ENCODE data around the gene RAD51B.

RAD51B gene

DNA sequence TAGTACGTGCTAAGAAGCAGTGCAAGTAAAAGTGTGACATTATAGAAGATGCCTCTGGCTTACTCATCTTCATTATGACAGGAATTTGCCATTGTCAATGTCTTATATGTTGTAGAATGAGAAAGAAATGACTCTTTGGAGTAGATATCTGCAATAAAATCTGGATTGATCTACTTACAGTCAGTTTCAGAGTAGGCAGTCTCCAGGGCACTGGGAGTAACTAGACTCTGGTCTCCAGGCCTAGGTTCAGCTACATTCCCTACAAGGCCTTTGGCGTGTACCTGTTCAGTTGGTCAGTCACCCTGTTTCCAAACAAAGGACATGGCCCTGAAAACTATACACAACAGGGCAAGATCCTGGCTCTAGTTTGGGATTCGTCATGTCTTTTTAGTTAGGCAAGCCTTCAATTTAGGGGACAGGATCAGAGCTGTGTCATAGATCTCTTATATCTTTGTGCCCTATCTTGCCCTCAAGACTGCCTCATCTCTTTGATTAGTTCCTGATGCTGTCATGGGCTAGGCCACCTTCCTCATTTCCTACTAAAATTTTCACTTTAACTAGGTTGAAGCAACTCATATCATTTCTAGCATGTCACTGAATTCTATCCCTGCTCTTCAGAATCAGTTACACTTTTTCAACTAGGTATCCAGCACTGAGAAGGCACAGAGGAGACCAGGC is 410.0 kb downstream of the RAD51B start:
- DNase-seq (ENCODE audit: low read depth in 3 of 3, low spot score in 1 of 3), result no peak

DNA sequence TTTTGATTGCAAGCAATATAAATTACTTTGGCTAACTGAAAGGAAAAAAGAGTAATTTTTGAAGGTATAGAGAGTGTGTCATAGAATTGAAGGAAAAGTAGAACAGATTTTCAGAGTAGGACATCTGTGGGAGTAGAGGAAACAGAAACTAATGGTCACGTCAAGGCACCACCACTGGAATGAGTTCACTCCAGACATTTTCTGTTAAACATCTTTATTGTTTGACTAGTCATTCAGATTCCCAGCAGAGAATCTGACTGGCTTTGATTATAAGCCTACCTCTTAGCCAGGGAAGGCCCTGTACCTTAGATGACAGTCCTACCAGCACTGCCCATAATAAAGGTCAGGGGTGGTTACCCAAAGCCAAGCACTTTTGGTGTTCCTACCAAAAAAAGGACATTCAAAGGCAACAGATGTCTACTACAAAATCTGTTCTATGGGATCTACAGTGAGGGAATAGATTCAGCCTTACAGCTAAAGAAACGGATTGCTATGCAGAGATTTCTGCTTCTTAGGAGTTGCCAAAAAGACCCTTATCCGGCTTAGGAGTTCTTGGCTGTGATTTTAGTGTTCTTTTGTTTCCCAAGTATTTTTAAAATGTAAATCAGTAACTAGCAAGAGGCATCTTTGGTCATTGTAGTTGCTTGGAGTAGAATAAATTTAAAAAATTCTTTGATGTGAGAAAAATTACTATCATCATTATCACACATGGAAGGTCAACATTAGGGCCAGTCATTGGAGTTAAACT is 410.8 kb downstream of the RAD51B start:
- no peak for DNase-seq (ENCODE audit: low read depth in 3 of 3, low spot score in 1 of 3)

DNA sequence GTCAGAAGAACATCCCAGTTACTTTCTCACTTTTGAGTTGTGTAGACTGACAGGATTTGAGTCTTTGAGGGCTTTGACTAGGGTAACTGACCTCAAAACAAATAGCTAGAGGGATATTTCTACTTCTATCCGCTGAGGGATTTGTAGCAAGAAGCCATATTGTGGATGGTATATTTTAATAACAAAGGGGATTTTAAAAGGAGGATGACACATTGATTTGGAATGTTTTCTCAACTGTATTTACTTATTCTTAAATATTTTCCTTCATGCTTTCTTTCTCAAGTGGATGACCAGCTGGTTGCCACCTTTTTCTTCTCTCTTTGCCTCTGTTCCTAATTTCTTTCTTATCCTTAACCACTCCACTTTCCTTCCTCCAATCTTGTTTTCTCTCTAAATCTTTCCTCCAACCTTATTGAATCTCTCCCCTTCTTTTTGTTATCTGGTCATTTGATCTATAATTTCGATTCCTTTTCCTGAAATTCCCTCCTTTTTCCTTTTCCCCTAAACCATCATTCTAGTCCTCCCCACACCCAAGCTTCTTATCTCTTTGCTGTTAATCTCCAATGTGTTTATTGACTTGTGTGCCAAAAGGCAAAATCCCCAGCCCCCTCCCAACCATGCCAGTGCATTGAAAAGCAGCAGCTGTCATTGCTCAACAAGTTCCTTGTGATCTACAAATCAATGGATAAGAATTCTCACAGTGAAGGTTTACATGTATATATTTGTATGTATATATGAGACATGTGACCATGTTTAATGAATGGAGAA is 411.6 kb downstream of the RAD51B start:
- no peak for DNase-seq (ENCODE audit: low read depth in 3 of 3, low spot score in 1 of 3)

DNA sequence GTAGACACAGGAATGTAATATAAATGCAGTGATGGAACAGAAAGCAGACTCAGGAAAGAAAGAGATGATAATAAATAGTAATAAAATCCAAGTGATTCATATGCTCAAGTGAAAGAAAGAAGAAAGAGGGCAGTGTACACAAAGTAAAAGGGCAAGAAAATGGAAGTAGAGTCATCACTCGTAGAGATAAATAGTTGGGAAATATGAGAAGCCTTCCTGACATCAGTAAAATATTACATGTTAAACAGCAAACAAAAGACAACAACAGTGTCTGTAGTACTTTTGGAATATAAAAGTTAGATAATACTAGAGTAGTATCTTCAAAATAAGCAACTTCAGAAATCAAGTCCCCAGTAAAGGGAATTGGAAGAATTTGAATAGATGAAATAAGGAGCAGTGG is 412.3 kb downstream of the RAD51B start:
- DNase-seq (ENCODE audit: low read depth in 3 of 3, low spot score in 1 of 3), result no peak

DNA sequence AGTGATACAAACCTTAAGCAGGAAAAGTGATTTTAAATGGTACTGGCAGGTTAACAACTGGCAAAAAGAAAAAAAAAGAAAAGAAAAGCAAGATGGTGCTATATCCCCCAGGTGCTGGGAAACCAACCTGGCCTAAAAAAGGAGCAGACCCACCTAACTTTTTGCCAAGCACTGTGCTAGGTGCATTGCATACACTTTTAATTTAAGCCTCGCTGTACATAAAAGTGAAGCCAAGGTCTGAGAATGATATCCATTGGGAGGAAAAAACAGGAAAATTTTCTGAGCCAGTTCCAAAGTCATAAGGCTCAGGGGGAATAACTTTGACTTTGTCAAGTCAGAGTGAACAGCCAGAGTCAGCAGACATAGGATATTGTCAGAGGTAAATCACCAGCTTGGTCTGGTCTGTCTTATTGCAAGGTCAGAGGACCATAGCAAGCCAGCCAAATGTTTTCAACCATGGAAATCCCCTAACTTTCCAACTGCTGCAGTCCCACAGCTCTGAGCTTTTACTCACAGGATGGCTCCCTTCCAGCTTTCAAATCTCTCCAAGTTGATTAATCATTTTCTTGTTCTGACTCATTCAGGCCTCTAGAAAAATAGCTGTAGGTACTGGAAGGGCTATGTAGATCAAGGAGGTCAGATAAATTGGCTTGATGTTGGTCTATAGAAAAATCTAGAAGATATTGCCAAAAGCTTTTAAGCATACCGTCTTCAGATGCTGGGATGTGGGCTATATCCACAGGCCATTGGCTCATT is 412.9 kb downstream of the RAD51B start:
- DNase-seq (ENCODE audit: low read depth in 3 of 3, low spot score in 1 of 3), result no peak

DNA sequence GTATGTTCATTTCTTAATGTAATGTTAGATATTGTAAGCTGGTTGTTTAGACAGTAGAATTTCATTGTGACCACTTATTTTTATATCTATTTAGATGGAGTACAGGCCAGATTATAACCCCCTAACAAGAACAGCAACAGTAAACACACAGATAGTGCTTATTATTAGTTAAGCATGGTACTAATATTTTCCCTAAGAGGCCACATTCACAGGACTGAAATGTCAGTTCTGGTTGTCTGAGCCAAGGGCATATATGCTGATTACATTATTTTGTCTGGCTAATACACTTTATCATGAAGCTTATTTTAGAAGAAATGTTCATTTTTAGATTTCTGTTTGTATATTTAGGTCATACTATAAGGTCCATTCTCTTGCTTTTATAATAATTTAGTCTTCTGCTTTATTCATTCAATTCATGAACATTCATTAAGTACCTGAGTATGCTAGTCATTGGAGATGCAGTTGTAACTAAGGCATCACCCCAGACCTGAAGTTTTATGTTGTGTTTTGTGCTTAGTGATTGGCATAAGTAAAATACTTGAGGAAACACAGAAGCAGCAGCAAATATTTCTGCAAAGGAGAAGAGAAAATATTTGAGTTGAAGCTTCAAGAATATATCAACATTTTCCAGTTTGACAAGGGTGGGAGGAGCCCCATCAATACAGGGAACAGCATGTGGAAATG is 413.7 kb downstream of the RAD51B start:
- DNase-seq (ENCODE audit: low read depth in 3 of 3, low spot score in 1 of 3), result no peak

DNA sequence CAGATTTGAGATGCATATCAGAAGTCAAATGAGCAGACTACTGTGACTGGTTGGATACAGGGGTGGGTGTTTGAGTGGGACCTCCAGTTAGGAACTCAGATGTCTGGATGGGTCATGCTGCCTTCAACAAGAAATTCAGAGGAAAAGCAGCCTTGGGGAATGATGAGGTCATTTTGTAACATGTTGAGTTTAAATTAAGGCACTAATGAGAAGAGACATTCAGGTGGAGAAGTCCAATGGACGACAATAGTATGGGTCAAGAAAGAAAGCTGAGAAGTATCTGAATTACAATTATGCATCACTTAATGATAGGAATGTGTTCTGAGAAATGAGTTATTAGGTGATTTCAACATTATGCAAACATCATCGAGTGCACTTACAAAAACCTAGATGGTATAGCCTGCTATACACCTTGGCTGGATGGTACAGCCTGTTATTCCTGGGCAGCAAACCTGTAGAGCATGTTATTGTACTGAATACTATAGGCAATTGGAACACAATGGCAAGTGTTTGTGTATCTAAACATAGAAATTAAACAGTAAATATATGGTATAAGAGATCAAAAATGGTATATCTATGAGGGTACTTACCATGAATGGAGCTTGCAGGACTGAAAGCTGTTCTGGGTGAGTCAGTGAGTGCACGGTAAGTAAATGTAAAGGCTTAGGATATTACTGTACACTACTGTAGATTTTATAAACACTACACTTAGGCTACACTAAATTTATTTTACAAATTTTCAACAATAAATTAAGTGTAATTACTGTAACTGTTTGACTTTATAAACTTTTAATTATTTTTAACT is 414.7 kb downstream of the RAD51B start:
- DNase-seq (ENCODE audit: low read depth in 3 of 3, low spot score in 1 of 3), result no peak

DNA sequence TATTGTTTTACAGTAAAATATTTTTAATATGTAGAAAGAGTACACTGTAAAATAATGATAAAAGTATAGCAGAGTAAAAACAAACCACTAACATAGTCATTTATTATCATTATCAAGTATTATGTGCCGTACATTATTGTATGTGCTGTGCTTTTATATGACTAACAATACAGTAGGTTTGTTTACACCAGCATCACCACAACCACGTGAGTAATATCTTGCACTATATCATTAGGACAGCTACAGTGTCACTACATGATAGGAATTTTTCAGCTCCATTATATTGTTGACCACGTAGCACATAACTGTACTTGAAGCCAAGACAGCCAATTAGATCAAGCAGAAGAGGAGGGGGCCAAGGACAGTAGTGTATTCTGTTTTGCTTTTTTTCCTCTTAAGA is 415.4 kb downstream of the RAD51B start:
- no peak for DNase-seq (ENCODE audit: low read depth in 3 of 3, low spot score in 1 of 3)

DNA sequence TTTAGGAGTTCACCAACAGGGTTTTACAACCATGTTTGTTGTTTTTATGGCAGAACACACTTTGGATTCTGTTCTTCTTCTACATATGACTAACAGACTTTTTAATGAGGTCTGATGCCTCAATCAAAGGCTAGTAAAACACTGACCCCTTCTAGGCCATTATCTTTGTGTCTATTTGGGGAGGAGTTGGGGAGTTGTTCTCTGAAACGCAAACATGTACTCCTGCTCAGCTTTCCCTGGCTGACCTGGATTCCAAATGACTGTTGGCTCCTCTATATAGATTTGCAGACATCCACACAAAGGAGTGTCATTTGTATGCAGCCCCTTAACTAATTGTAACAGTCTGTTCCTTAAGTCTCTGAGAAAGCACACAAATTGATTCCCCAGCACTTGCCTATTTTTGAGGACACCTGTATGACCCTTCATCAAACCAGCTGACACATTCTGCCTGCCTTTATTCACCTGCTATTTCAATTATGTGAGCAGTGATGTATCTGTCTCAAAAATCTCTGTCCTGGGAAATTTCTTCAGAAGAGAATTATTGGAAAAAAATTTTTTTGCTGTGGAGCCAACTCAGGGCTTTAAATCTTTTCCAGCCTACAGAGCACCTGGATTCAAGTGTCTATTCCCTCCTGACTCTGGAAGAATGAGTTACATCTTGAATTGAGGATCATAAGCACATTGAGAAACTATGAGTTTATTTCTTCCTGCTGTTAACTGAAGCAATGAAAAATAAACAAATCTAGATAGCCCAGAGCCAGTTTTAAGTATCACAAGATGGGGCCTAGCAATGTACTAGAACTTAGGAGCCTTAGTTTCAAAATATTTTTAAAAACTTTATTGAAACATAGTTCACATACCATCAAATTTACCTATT is 417.2 kb downstream of the RAD51B start:
- DNase-seq (ENCODE audit: low read depth in 3 of 3, low spot score in 1 of 3), result no peak

DNA sequence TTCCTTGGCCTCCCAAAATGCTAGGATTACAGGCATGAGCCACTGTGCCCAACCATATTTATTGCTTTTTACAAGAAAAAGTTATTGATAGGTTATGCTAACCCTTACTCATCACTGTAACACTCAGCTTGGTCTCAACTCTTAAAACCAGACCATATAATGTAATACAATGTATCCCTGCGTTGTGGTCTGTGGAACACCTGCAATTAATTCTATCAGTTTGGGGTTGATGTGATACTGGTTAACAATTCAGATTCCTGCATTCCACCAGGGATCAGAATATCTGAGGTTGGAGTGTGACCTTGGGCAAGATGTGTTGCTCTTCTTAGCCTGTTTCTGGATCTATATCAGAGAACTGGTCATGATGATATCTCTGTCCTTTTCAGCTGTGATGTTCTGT is 419.0 kb downstream of the RAD51B start:
- no peak for DNase-seq (ENCODE audit: low read depth in 3 of 3, low spot score in 1 of 3)

DNA sequence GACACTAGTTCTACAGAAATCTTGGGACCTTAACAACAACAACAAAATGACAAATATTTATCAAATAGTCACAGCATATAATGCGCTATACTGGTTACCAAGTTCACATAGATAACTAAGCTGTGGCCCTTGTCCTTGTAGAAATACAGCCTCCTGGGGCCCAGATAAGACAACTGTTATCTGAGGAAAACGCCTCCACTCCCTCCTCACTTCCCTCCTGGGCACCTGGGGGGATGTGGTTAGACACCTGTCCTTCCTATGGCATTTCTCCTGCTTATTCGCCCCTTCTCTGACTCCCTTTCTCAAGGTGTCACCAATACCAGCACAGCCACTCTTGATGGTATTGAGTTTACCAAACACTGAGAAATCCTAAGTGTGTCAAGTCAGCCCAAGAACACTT is 419.4 kb downstream of the RAD51B start:
- no peak for DNase-seq (ENCODE audit: low read depth in 3 of 3, low spot score in 1 of 3)

DNA sequence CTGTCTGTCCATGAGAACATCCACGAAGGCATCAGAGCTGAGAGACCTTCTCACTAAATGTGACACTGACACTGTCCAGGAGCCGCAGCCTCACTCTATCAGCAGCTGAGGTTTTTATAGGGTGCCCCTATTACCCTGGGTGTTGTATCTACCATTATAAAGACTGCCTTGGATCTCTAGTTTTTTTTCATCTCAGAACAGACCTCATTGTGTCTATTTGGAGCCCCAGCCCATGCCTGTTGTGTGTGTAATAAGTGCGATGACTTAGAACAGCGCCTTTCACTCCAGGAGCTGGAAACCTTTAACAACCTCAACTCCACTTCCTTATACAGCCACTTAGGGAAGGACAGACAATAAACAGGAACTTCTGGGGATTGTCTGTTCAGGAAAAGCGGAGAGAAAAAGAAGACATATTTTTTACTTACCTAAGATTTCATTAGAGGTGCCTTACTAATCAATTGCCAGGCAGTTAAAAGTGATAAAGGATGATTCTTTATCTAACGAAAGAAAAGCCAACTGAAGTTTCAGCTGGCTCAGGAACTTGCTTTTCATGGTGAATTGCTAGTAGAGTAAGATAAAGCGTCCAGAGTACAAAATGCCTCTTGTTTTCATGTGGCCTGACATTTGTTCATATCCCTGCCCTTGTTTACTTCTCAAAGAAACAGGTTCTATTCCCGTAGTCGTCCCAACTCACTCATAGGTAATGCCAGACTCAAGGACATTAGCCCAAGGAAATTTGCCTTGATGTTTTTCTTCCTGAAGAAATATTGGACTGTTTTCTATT is 420.6 kb downstream of the RAD51B start:
- DNase-seq (ENCODE audit: low read depth in 3 of 3, low spot score in 1 of 3), result no peak

DNA sequence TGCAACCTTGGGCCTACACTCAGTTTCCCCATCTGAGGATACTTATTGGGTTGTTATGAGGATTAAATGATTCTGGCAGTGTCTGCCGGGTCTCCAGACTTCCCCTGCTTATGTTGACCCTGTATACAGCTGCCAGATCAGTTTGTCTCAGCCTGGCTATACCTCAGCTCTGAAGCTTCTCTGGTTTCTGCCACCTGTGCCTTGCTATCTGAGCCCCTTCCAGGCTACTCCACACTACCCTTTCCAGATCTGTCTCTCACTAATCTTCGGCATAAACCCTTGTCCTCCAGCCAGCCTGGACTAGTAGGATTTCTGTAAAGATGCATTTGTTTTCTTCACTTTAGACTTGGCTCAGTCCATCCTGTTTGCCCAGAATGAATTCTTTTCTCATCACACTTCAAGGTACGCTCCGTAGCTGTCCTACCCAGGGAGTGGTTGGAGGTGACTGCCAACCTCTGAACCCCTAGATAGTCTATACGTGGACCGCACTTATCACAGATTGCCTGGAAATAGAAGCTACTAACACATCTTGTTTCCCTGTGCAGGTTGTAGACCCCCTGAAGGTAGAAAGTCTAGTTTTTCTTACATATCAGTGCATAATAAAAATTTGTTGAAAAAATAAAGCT is 422.4 kb downstream of the RAD51B start:
- no peak for DNase-seq (ENCODE audit: low read depth in 3 of 3, low spot score in 1 of 3)

DNA sequence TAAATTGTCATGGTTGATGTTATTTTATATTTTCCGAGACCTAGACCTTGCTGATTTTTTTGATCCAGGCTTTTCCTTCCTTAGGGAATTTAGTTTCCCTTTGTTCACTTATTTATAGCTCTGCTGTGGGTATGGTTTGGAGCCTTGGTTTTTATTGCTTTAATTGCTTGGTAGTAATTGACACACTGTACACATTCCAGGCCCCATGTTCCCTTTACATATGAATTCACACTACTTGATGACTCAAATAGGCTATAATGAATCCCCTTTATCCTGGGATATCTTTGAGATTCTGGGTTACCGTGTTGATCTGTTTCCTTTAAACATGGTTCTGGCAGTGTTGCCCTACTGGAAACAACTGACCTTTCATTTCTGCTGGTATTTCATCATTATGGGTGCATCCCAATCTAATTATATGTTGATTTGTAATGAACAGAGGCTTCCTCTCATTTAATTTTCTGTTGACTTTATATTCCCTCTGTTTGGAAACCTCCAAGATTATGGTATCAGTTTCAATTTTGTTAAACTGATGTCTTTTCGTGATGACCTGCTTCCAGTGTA is 424.0 kb downstream of the RAD51B start:
- DNase-seq (ENCODE audit: low read depth in 3 of 3, low spot score in 1 of 3), result no peak

DNA sequence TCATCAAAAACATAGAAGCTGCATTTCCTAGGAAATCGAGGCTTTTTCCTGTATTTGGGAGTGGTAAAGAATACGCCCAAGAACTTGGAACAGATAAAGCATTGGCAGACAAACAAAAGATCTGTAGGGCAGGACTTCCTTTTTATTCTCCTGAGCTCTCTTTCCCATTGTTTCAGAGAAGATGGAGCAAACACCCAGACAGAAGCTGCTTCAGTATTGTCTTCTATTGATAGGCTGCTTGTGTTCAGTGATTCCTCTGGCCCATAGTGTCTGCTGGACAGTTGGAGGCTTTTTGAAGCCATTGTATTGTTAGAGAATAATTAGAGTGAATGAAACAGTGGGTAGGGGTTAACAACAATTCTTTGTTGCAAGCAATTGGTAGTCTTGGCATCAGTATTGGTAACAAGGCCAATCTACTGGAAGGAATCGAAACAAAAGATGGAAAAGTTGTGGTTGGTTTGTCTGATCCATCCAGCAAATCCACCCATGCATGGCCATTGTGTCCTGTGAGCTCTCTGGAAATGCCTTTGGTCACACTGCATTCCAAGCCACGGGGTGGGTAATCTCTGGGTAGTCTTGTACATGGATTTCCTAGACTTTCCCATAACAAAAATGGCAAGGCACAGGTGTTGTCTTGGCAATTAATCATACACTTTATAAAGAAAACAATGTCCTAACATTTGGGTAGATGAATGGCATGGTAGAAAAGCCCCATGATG is 424.8 kb downstream of the RAD51B start:
- DNase-seq (ENCODE audit: low read depth in 3 of 3, low spot score in 1 of 3), result no peak

DNA sequence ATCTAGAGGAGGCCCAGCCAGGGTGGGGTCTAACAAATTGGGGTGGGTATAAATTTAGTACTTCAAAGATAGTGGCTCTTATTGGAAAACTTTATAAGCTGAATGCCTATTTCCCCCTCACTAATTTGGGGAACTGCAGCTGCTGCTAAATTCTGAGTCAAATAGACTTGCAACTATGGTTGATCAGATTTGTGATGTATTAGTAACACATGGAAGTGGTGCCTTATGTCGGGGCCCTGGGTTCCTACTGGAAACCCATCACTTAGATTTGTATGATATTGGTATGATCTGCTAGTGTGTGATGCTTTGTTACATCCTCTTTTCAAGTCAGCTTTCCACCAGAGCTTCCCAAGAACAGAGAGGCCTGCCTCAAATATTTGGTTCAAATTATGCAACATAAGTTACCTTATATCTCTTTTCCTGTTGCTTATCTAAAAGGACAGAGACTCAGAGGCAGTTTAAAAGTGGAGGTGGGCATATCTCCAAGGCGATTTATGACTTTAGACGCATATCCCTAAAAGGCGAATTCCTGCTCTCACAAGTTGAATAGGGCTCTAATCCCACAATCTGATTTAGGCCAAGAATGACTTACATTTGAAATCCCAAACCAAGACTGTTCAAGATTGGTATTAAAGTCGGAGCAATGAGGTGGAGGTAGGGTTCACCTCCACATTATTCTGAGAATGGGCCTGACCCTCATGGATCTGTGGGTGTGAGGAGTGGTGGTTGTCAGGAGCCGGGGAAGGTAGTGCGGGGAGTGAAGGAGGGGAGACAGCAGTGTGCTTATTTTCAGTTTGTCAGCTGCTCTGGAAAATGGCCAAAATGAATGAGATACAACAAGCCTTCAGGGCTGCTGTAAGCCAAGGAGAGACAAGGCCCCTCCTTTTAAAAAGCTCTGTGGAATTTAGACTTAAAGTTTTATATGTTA is 425.8 kb downstream of the RAD51B start:
- DNase-seq (ENCODE audit: low read depth in 3 of 3, low spot score in 1 of 3), result no peak

Measured in stimulated activated CD4-positive, alpha-beta T cell treated with anti-CD3 and anti-CD28 coated beads, TNF-alpha, amount 100 ng/mL, for 1 hour (primary cell).